ENCODE measurements around the gene KDM1B.
"Not testable (repeated sequence)": the region's sequence is repeated elsewhere in the genome, so short reads cannot be mapped to it uniquely, and the experiment has no call there.

The KDM1B gene

GRCh38 chr6:18153311-18153703 is 1.9 kb upstream of the KDM1B start:
- DNase-seq: no peak

DNA sequence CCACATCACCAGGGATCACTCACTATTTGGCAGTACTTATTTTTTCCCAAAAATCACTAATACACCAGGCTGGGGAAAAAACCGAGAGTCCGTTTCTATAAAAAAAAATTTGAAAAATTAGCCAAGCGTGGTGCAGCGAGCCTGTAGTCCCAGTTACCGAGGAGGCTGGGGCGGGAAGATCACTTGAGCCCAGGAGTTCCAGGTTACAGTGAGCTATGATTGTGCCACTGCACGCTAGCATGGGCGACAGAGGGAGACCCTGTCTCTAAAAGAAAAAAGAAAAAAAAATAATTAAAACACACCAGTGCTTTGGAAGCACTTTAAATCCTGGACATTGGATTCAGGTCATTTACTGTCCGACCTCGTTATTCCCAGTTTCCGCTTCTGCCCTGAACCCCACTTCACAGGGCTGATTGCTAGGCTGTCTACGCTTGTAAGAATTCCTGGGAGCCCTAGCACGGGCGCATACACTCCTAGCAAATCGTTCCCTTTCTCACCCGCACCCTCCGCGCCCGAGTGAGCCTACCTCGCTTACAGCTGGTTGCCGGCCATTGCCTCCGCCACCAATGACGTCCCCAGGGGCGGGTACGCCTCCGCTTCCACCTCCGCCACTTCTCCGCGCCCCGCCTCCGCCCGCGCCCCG is 594 bp upstream of the KDM1B start, which contains the start of gene TPMT:
TPMT (minus strand) TSS at position 571 of the 643 bp plus-strand sequence. CDS start 5,950 bp downstream, outside the sequence.
- no peak for DNase-seq

GRCh38 chr6:18155864-18156421 is 721 bp downstream of the KDM1B start:
- DNase-seq: peak; percentile 17

DNA sequence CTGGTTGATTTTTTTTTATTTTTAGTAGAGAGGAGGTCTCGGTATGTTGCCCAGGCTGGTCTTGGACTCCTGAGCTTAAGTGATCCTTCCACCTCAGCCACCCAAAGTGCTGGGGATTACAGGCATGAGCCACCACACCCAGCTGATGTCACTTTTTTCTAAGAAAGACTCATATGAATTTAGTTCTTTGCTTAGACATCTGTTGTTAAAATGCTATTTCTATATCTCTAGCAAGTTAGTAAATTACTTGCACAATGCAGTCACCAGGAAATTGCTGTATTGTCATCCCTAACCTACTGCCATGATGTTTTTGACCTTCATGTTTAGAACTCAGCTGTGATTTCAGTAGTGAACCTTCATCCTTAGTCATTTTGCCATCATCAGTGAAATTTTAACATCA is 5.7 kb downstream of the KDM1B start:
- DNase-seq: no peak

DNA sequence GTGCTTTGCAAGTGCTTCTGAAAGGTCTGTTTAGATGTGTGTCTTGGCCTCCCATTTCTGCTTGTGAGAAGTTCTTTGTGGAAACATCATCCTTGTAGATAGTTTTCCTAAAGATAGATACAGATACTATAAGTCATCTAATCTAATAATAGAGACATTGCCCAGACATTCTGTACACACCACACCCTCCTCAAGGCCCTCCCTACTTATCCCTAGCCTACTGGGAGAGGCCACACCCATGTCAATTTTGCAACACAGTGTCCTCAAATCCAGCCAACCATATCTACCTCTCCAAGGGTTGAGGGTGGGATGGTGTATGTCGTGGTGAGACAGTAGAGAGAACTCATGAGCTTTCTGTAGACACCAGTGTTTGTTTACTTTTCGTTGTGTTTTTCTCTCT is 6.2 kb downstream of the KDM1B start:
- no peak for DNase-seq

DNA sequence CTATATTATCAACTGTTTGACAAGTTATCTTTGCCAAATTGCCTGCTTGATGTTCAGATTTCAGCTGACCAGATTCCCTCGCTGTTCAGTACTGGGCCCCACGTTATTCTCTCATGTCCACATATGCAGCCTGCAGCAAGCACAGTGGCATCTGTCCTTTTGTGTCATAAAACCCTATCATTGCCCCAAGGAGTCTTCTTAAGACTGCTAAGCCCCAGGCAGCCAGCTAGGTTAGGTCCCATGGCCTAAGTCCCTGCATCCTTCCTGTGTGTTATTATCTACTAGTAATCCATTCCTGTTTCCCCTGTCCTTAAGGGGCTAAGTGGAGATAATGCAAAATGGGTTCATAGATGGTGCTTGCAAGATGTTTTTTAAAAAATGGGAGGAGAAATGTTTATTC is 7.2 kb downstream of the KDM1B start:
- no peak for DNase-seq

GRCh38 chr6:18165751-18166150 is 10.5 kb downstream of the KDM1B start:
- DNase-seq: no peak

DNA sequence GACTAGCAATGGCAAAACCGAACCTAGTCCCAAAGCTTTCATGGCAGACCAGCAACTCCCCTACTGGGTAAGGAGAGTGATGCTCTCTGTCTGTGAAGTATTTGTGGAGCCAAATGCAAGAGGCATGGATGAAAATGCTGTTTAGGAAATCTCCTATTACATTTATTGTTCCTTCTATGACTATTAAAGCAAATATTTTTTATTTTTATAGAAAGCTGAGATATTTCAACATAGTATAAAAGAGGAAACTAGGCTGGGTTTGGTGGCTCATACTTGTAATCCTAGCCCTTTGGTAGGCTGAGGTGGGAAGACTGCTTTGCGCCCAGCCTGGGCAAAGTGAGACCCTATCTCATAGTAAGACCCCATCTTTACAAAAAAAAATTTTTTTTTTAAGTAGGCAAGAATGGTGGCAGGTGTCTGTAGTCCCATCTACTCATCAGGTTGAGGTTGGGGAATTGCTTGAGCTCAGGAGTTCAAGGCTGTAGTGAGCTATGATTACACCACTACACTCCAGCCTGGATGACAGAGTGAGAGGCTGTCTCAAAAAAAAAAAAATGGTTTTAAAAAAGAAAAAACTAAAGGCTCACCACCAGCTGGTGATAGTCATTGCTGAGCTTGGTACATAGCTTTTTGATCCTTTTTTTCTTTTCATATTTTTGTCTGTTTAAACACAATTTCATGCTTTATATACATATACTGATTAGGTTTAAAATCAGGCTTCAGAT is 11.3 kb downstream of the KDM1B start:
- DNase-seq: no peak

DNA sequence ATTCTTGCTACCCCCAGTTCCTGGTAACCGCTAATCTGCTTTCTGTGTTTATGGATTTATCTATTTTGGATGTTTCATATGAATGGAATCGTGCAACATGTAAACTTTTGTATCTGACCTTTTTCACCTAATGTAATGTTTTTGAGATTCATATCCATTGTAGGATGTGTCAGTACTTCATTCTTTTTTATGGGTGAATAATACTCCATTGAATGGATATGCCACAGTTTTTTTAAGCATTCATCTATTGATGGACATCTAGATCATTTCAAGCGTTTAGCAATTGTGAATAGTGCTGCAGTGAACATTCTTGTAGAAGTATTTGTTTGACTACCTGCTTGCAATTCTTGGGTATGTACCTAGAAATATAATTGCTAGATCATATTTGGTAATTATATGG is 13.0 kb downstream of the KDM1B start:
- DNase-seq: no peak

DNA sequence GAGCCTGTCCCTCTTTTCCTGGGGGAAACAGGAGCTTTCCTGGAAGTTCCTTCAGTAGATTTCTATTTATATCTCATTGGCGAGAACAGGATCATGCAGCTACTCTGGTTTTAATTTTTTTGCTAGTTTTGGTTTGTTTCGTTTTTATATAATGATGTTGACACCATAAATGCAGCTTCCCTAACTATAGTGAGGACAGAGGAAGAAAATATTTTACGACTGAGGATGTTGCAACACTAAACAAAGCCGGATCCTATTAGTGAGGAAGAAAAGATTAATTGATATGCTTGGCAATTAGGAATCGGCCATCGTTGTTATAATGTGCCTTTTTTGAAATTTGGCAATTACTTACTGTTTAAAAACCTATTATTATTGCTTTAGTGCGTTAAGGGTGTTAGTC is 16.6 kb downstream of the KDM1B start:
- DNase-seq: no peak

GRCh38 chr6:18176198-18176597 is 21.0 kb downstream of the KDM1B start:
- DNase-seq: not testable (repeated sequence)

DNA sequence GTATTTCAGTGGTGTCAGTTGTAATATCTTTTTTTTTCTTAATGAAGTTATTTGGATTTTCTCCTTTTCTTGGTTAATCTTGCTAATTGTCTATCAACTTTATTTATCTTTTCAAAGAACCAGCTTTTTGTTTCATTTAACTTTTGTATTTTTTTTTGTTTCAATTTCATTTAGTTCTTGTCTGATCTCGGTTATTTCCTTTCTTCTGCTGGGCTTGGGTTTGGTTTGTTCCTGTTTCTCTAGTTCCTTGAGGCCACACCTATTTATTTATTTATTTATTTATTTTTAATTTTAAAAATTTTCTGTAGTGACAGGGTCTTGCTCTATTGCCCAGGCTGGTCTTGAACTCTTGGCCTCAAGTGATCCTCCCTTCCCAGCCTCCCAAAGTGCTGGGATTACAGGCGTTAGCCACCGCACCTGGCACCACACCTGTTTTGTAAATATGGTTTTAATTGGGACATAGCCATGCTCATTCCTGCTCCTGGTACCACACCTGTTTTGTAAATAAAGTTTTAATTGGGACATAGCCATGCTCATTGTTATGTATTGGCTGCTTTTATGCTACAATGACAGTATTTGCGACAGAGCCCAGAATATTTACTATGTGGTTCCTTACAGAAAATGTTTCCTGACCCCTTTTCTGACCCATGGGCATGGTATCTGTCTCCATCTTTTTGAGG is 22.2 kb downstream of the KDM1B start:
- DNase-seq: no peak

- DNase-seq: no peak
Measured at GRCh38 chr6:18178960-18179615, 23.9 kb downstream of the KDM1B start.

DNA sequence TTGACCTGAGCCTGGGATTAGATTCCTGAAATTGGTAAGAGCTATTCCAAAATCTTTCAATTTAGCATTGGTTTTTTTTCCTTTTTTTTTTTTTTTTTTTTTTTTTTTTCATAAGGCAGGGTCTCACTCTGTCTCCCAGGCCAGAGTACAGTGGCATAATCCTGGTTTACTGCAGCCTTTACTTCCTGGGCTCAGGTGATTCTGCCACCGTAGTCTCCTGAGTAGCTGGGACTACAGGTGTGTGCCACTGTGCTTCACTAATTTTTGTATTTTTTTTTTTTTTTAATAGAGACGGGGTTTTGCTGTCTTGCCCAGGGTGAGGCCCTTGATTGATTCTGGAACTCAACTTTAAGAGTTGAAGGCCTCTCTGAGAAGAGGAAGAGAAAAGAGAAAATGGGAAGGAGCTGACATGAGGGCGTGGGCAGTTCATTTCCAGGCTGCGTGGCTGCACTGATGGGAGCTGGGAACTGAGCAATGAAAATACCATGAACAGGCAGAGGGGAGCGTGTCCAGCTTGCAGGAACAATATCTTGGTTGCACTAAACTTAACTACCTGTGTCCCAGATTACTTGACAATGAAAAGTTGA is 24.6 kb downstream of the KDM1B start:
- no peak for DNase-seq

DNA sequence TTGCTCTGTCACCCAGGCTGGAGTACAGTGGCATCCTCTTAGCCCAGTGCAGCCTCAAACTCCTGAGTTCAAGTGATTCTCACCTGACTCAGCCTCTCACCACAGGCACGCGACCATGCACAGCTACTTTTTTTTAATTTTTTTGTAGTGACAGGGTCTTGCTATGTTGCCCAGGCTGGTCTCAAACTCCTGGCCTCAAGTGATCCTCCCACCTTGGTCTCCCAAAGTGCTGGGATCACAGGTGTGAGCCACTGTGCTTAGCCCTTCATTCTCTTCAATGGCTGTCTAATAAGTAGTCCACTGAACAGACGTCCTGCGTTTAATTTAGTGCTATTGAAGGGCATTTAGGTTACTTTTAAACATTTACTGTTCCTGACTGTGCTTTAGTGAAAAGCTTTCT is 27.3 kb downstream of the KDM1B start:
- no peak for DNase-seq

- no peak for DNase-seq
Measured at GRCh38 chr6:18183766-18184165, 28.5 kb downstream of the KDM1B start.

GRCh38 chr6:18185624-18186023 is 30.4 kb downstream of the KDM1B start:
- DNase-seq: no peak

DNA sequence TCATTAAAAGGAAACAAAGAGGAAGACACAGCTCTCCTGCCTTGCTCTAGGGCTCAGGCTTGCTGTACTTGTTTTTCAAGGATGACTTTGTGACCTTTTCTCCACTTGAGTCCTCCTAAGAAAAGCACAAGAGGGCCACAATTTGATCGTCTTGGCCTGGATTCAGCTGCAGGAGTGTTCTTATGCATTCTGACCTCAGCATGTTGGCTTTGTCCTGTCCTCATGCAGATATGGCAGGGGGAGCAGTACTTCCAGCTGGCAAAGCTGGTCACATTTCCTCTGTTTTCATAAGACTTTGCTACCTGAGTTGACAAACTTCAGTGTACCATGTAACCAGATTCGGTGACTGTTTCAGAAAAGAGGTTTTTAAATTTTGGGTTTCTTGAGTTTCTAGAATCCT is 30.8 kb downstream of the KDM1B start:
- no peak for DNase-seq

GRCh38 chr6:18186540-18187250 is 31.5 kb downstream of the KDM1B start:
- DNase-seq: no peak

GRCh38 chr6:18187701-18188100 is 32.5 kb downstream of the KDM1B start:
- DNase-seq: no peak

DNA sequence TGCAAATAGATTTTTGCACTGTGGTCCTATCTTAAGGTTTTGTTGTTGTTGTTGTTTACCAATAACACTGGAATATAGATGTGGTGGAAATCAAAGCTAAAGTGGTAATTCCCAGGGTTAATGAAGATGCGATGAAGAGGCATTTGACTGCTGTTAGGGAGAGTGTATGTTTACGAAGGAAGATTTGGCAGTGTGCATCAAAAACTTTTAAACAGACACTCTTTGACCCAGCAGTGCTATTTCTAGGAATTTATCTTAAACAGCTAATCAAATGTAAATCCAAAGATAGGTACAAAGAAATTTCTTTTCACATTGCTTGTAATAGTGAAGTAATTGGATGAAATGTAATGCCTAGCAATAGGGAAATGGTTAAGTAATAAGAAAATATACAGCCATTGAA is 34.0 kb downstream of the KDM1B start:
- no peak for DNase-seq

DNA sequence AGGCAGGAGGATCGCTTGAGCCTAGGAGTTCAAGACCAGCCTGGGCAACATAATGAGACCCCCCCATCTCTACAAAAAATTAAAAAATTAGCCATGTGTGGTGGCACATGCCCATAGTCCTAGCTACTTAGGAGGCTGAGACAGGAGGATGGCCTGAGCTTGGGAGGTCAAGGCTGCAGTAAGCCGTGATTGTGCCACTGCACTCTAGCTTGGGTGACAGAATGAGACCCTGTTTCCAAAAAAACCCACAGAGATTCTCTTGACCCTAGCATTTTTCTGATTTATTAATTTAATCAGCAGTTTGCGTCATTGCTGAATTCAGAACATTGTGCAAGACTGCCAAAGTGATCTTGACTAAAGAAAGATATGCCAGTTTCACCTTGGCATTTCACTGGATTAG is 36.8 kb downstream of the KDM1B start:
- no peak for DNase-seq
